Glutamatergic neuron (in vitro differentiated cells): Measurements from ENCODE around the gene CMTM3. TPM values are rescaled to one million over a fixed set of nuclear protein-coding genes. Genes with fewer than 3 reads are reported as not detected.
"Not testable (repeated sequence)": the region's sequence is repeated elsewhere in the genome, so short reads cannot be mapped to it uniquely, and the experiment has no call there.

Source experiments
- DNase-seq: peaks from one replicate; pipeline ENCODE4 v3.0.0; 2022
- H3K27ac Mint-ChIP-seq: one replicate; pipeline ENCODE4 v1.8.0; 2020; ENCODE audit warnings: mild to moderate bottlenecking, mixed read lengths, inconsistent platforms; ENCODE audit not compliant: unreplicated experiment
- H3K27me3 Mint-ChIP-seq: one replicate; pipeline ENCODE4 v1.8.0; 2020; ENCODE audit warnings: mild to moderate bottlenecking, moderate library complexity, mixed read lengths, inconsistent platforms; ENCODE audit not compliant: unreplicated experiment
- H3K36me3 Mint-ChIP-seq: one replicate; pipeline ENCODE4 v1.8.0; 2020; ENCODE audit warnings: mild to moderate bottlenecking, mixed read lengths, inconsistent platforms; ENCODE audit not compliant: unreplicated experiment
- H3K4me1 Mint-ChIP-seq: one replicate; pipeline ENCODE4 v1.8.0; 2020; ENCODE audit warnings: mild to moderate bottlenecking, low read depth, mixed read lengths, inconsistent platforms; ENCODE audit not compliant: unreplicated experiment
- H3K4me3 Mint-ChIP-seq: one replicate; pipeline ENCODE4 v1.8.0; 2020; ENCODE audit warnings: mild to moderate bottlenecking, mixed read lengths, inconsistent platforms; ENCODE audit not compliant: unreplicated experiment
- H3K9me3 Mint-ChIP-seq: one replicate; pipeline ENCODE4 v1.8.0; 2020; ENCODE audit warnings: mild to moderate bottlenecking, moderate library complexity, mixed read lengths, inconsistent platforms; ENCODE audit not compliant: unreplicated experiment
- total RNA-seq: library from RNA; stranded (reverse); fragmentation: NEBNext Ultra II Directional; extraction: Animal tissue kit (Norgen Biotek cat#: 25700); gene quantifications from one replicate; pipeline ENCODE4 v1.2.1, GENCODE V29; 2021; ENCODE audit not compliant: unreplicated experiment
- TF ChIP-seq, protein P1 (sequence below): fragments of 200-600 bp; sonication (generic); IDR thresholded peaks from one replicate; pipeline ENCODE4 v1.5.0; 2021; ENCODE audit not compliant: partially characterized antibody, unreplicated experiment

The CMTM3 gene
- total RNA-seq, 1 donor from 2014 or later: 45.8 TPM

DNA sequence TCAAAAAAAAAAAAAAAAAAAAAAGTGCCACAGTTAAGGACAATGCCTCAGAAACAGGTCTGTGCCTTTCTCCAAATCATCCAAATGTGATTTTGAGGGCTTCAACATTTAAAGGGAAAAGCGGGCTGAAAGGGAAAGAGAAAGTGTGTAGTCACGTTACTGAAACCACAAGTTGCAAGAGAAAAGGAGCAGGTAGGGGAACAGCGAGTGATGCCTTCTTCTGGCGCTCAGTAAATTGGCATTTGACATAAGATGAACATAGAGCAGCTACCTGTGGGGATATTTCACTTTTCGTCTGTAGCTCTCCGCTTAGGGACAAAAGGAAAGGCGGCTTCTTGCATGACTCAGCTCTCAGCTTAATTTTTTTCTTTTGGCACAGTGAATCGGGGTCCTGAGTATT lies 14.2 kb upstream of the CMTM3 start:
- H3K4me1 Mint-ChIP-seq: no peaks in the 10 kb centered on the region
- TF ChIP-seq, protein P1, sequence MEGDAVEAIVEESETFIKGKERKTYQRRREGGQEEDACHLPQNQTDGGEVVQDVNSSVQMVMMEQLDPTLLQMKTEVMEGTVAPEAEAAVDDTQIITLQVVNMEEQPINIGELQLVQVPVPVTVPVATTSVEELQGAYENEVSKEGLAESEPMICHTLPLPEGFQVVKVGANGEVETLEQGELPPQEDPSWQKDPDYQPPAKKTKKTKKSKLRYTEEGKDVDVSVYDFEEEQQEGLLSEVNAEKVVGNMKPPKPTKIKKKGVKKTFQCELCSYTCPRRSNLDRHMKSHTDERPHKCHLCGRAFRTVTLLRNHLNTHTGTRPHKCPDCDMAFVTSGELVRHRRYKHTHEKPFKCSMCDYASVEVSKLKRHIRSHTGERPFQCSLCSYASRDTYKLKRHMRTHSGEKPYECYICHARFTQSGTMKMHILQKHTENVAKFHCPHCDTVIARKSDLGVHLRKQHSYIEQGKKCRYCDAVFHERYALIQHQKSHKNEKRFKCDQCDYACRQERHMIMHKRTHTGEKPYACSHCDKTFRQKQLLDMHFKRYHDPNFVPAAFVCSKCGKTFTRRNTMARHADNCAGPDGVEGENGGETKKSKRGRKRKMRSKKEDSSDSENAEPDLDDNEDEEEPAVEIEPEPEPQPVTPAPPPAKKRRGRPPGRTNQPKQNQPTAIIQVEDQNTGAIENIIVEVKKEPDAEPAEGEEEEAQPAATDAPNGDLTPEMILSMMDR: no peak
- H3K36me3 Mint-ChIP-seq: no peaks in the 10 kb centered on the region
- H3K27me3 Mint-ChIP-seq: peaks cover 3% of the 10 kb centered on the region
- DNase-seq: no peak
- H3K4me3 Mint-ChIP-seq: no peak overlapping the region
- H3K9me3 Mint-ChIP-seq: no peaks in the 10 kb centered on the region
- H3K27ac Mint-ChIP-seq: no peak overlapping the region

DNA sequence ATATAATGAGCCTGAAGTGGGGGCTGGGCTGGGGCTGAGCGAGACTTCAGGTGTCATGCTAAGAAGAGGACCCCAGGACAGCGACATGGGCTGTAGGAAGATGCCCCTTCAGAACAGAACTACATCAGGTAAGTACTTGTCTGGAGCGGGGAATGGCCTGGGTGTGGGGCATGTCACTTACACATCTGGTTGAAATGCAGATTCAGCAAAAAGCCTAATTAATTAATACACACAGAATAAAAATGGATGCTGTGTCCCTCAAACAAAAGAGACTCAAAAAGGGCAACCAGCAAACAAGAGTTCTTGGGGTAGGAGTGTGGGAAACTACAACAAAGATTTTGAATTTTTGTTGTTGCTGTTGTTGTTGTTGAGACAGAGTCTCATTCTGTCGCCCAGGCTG lies 13.5 kb upstream of the CMTM3 start:
- TF ChIP-seq, protein P1: no peak
- Mint-ChIP-seq H3K36me3 (no peaks in the 10 kb centered on the region), H3K4me3 (no peak overlapping the region), H3K4me1 (no peaks in the 10 kb centered on the region), H3K27ac (no peak overlapping the region), H3K27me3 (peaks cover under 1% of the 10 kb centered on the region), H3K9me3 (no peaks in the 10 kb centered on the region)
- DNase-seq: no peak

DNA sequence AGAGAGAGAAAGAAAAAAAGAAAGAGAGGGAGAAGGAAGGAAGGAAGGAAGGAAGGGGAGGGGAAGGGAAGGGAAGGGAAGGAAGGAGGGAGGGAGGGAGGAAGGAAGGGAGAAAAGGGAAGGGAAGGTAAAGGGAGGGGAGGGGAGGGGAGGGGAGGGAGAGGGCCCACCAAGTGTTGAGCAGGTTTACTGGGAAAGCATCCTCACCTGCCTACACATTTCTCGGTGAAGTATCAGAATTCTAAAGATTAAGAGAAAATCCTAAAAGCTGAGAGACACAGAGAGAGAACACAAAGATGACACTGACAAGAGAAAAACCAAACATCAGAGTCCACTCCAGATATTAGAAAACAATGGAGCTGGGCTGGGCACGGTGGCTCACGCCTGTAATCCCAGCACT lies 12.3 kb upstream of the CMTM3 start:
- Mint-ChIP-seq H3K9me3 (no peaks in the 10 kb centered on the region), H3K36me3 (no peaks in the 10 kb centered on the region), H3K4me1 (no peaks in the 10 kb centered on the region), H3K4me3 (no peak overlapping the region), H3K27me3 (no peaks in the 10 kb centered on the region), H3K27ac (no peak overlapping the region)
- TF ChIP-seq, protein P1: no peak
- DNase-seq: no peak

DNA sequence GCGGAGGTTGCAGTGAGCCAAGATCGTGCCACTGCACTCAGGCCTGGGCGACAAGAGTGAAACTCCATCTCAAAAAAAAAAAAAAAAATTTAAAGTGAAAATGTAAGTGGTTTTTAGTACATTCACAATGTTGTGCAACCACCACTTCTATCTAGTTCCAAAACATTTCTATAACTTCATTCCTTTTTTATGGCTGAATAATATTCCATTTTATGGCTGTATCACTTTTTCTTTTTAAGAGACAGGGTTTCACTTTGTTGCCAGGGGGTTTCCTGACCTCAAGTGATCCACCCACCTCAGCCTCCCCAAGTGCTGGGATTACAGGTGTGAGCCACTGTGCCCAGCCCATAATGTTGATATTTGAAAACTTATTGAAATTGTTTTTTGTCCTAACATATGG lies 11.7 kb upstream of the CMTM3 start:
- H3K27ac Mint-ChIP-seq: no peak overlapping the region
- H3K4me3 Mint-ChIP-seq: no peak overlapping the region
- H3K36me3 Mint-ChIP-seq: no peaks in the 10 kb centered on the region
- no peaks in the 10 kb centered on the region for H3K4me1 Mint-ChIP-seq
- no peak for DNase-seq
- TF ChIP-seq, protein P1: no peak
- no peaks in the 10 kb centered on the region for H3K27me3 Mint-ChIP-seq
- no peaks in the 10 kb centered on the region for H3K9me3 Mint-ChIP-seq

DNA sequence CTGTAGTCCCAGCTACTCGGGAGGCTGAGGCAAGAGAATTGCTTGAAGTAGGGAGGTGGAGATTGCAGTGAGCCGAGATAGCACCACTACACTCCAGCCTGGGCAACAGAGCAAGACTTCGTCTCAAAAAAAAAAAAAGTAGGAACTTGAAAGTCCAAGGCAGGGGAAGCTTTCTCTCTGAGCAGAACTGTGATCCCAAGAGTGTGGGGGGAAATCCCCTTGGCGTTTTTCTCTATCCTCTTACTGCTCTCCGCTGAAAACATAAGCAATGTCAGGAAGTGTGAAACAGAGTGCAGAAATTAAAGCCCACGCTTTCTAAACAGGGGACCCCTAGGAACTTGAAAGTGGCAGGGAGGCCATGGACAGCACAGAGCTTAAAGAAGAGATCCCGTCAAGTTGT lies 9.8 kb upstream of the CMTM3 start:
- H3K27me3 Mint-ChIP-seq: no peaks in the 10 kb centered on the region
- H3K27ac Mint-ChIP-seq: no peak overlapping the region
- DNase-seq: no peak
- no peaks in the 10 kb centered on the region for H3K9me3 Mint-ChIP-seq
- H3K4me3 Mint-ChIP-seq: no peak overlapping the region
- TF ChIP-seq, protein P1: no peak
- H3K36me3 Mint-ChIP-seq: no peaks in the 10 kb centered on the region
- H3K4me1 Mint-ChIP-seq: no peaks in the 10 kb centered on the region

DNA sequence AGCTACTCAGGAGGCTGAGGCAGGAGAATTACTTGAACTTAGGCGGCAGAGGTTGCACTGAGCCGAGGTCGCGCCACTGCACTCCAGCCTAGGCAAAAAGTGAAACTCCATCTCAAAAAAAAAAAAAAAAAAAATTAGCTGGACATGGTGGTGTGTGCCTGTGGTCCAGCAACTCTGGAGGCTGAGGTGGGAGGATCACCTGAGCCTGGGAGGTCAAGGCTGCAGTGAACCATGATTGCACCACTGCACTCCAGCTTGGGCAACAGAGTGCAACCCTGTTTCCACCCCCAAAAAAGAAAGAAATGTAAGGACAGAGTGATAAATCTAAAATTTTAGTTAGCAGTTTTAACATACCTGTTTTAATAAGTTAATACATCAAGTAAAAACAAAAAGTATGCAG lies 7.9 kb upstream of the CMTM3 start:
- H3K9me3 Mint-ChIP-seq, H3K4me1 Mint-ChIP-seq, DNase-seq, H3K27ac Mint-ChIP-seq, H3K4me3 Mint-ChIP-seq, H3K27me3 Mint-ChIP-seq, H3K36me3 Mint-ChIP-seq: not testable (repeated sequence)
